Peyer's patch (tissue), 4 donors: ENCODE data around the gene PDSS2.

Experiments used
- POLR2A ChIP-seq, 2 donors: fragments of 450-650 bp; IDR thresholded peaks; one replicate each; pipeline ENCODE4 v1.5.1; 2017; ENCODE audit warnings: antibody characterized with exemption in 2 of 2, mild to moderate bottlenecking in 2 of 2, moderate library complexity in 2 of 2
- TF ChIP-seq, protein P1 (sequence below), 6 experiments: fragments of 450-650 bp in 4 of 6; fragments of 200-600 bp in 2 of 6; sonication (generic) in 1 of 6; IDR thresholded peaks; one replicate each; pipeline ENCODE4 v1.5.1; 2017 to 2019; ENCODE audit warnings: antibody characterized with exemption in 6 of 6, mild to moderate bottlenecking in 3 of 6, moderate library complexity in 1 of 6

DNA sequence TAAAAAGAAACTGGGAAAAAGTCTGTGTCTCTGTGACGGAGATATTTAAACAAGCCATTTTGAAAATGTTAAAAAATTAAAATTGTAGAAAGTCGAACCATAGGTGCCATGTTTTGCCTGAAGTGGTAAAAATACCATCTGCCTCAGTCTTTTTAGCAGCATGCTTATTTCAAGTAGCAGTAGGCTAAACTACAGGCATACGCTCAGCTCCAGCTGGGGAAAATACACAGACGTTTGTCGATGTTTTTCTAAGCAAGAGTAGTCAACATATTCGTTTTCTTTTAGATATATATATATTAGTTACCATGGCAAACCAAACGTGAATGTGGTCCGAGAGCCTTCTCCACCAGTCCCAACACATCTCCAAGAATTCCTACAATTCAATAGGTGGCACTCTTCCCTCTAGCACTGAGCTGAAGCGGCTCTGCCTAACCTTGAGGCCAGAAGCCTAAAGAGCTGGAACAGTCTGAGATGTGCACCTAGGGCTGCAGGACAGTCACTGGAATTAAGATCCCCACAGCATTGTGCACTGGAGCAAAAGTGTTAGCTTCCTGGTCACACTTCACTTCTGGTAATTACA, 273.9 kb downstream of the PDSS2 start:
- TF ChIP-seq POLR2A (IDR thresholded peaks at IDR 0.05) = no peak
- TF ChIP-seq, protein P1, sequence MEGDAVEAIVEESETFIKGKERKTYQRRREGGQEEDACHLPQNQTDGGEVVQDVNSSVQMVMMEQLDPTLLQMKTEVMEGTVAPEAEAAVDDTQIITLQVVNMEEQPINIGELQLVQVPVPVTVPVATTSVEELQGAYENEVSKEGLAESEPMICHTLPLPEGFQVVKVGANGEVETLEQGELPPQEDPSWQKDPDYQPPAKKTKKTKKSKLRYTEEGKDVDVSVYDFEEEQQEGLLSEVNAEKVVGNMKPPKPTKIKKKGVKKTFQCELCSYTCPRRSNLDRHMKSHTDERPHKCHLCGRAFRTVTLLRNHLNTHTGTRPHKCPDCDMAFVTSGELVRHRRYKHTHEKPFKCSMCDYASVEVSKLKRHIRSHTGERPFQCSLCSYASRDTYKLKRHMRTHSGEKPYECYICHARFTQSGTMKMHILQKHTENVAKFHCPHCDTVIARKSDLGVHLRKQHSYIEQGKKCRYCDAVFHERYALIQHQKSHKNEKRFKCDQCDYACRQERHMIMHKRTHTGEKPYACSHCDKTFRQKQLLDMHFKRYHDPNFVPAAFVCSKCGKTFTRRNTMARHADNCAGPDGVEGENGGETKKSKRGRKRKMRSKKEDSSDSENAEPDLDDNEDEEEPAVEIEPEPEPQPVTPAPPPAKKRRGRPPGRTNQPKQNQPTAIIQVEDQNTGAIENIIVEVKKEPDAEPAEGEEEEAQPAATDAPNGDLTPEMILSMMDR (IDR thresholded peaks at IDR 0.05) = no peak
